ENCODE data around the gene OAT.

Gene OAT

DNA sequence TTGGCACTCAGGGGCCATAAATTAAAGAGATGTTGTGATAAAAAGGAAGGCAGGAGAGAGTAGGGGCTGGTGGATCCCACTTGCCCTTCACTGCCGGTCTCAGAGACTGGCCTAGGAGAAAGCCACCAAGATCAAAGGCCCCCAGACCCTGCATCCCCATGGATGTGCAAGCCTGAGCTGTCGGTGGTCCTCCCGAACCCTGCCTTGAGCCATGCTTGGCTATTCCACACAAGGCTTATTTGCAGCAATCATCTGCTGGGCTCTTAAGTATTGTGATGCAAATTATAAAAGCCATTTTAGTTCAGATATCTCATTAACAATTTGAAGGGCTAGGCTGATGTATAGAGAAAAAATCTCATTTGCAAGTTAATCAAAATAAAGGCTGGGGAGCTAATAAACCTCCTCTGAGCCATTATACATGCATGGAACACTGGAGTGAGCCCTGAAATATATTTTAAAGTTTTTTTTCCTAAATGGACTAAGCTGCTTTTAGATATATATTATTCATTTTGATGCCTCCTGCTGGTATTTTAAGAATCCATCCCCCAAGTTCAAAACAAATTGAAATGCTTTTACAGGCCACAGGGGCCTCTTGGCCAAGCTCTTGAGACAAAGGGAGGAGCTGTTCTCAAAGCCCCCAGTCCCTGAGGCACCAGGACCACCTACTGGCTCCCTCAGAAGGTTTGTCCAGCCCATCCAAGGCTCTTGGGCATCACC lies 28.1 kb downstream of the OAT start:
- no peaks in the 10 kb centered on the region for H3K36me3 ChIP-seq (ENCODE audit: insufficient read depth, low read depth, low read length)
- peaks cover 10% of the 10 kb centered on the region for H3K27me3 ChIP-seq (ENCODE audit: insufficient read depth, low read length)
- no peak overlapping the region for H3K9ac ChIP-seq (ENCODE audit: low read depth, low read length)
- no peak overlapping the region for H3K4me3 ChIP-seq (ENCODE audit: low read length)
- H3K9me3 ChIP-seq (ENCODE audit: insufficient read depth, low read depth, low read length), result no peaks in the 10 kb centered on the region
- no peaks in the 10 kb centered on the region; the same call in 1 of the 2 replicates for H3K4me1 ChIP-seq (ENCODE audit: insufficient read depth, low read length)
- H3K27ac ChIP-seq (ENCODE audit: low read length), result no peak overlapping the region

GRCh38 chr10:124389613-124390361 lies 28.9 kb downstream of the OAT start:
- no peak overlapping the region for H3K9ac ChIP-seq (ENCODE audit: low read depth, low read length)
- H3K36me3 ChIP-seq (ENCODE audit: insufficient read depth, low read depth, low read length), result no peaks in the 10 kb centered on the region
- H3K4me3 ChIP-seq (ENCODE audit: low read length), result no peak overlapping the region
- H3K27ac ChIP-seq (ENCODE audit: low read length), result no peak overlapping the region
- H3K9me3 ChIP-seq (ENCODE audit: insufficient read depth, low read depth, low read length), result no peaks in the 10 kb centered on the region
- no peaks in the 10 kb centered on the region; the same call in 1 of the 2 replicates for H3K4me1 ChIP-seq (ENCODE audit: insufficient read depth, low read length)
- peaks cover 10% of the 10 kb centered on the region for H3K27me3 ChIP-seq (ENCODE audit: insufficient read depth, low read length)

DNA sequence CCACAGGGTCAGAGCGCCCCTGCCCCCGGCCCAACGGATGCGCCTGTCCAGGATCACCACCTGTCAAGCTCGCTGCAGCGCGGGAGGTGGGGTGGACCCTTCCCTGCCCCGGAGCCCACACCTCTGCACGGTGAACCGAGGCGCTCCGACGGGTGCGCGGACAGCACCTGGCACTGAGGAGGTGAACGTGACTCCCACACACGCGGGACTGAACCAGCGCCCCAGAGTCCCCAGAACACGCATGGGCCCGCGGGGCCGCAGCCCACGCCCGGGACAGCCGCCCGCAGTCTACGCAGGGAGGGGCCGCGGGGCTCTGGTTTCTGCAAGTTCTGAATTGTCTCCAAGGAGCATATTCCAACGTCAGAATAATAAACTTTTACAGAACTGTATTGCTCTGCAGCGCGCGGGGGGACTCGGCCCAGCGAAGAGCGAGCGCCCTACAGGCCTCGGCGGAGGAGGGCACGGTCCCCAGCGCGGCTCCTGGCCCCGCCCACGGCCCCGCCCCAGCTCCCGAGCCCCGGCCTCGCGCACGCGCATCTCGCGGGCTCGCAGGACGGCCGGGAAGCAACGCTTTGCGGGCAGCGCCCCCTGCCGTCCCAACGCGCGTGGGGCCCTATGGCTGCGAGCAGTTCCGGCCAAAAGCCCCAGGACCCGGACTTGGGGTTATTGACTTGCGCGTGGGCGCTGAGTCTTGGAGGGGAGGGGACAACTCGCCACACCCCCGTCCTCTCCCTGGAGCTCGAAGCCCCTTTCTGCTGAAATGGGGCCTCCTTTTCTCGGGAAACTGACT lies 29.7 kb downstream of the OAT start:
- no peaks in the 10 kb centered on the region for H3K36me3 ChIP-seq (ENCODE audit: insufficient read depth, low read depth, low read length)
- no peaks in the 10 kb centered on the region; the same call in 1 of the 2 replicates for H3K4me1 ChIP-seq (ENCODE audit: insufficient read depth, low read length)
- H3K4me3 ChIP-seq (ENCODE audit: low read length), result peak overlapping the region; percentile 59; the same call in 1 of the 2 replicates
- H3K9ac ChIP-seq (ENCODE audit: low read depth, low read length), result no peak overlapping the region
- H3K27ac ChIP-seq (ENCODE audit: low read length), result no peak overlapping the region
- H3K27me3 ChIP-seq (ENCODE audit: insufficient read depth, low read length), result peaks cover 10% of the 10 kb centered on the region
- H3K9me3 ChIP-seq (ENCODE audit: insufficient read depth, low read depth, low read length), result no peaks in the 10 kb centered on the region

DNA sequence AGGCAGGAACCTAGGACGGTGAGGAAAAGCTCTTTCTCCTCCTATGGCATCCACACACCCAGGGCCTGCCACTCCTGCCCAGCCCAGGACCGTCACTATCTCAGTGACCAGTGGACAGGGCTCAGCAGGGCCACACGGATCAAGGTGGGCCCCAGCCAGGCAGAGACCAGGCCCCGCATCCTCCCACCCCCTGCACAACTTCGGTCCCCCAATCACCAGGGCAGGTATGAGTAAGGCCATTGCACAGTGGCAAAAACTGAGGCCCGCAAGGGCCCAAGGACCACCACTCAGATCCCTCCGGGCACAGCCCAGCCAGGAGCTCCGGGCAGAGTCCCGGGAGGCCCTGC lies 30.3 kb downstream of the OAT start:
- no peaks in the 10 kb centered on the region for H3K36me3 ChIP-seq (ENCODE audit: insufficient read depth, low read depth, low read length)
- H3K9ac ChIP-seq (ENCODE audit: low read depth, low read length), result no peak overlapping the region
- peaks cover 10% of the 10 kb centered on the region for H3K27me3 ChIP-seq (ENCODE audit: insufficient read depth, low read length)
- H3K27ac ChIP-seq (ENCODE audit: low read length), result no peak overlapping the region
- peak overlapping the region; percentile 59; the same call in 1 of the 2 replicates for H3K4me3 ChIP-seq (ENCODE audit: low read length)
- H3K9me3 ChIP-seq (ENCODE audit: insufficient read depth, low read depth, low read length), result no peaks in the 10 kb centered on the region
- H3K4me1 ChIP-seq (ENCODE audit: insufficient read depth, low read length), result no peaks in the 10 kb centered on the region; the same call in 1 of the 2 replicates

GRCh38 chr10:124387078-124387874 lies 31.4 kb downstream of the OAT start:
- Histone ChIP-seq H3K9ac (ENCODE audit: low read depth, low read length) (no peak overlapping the region), H3K36me3 (ENCODE audit: insufficient read depth, low read depth, low read length) (no peaks in the 10 kb centered on the region), H3K27me3 (ENCODE audit: insufficient read depth, low read length) (peaks cover 10% of the 10 kb centered on the region), H3K9me3 (ENCODE audit: insufficient read depth, low read depth, low read length) (no peaks in the 10 kb centered on the region), H3K4me3 (ENCODE audit: low read length) (no peak overlapping the region), H3K4me1 (ENCODE audit: insufficient read depth, low read length) (no peaks in the 10 kb centered on the region; the same call in 1 of the 2 replicates), H3K27ac (ENCODE audit: low read length) (no peak overlapping the region)

DNA sequence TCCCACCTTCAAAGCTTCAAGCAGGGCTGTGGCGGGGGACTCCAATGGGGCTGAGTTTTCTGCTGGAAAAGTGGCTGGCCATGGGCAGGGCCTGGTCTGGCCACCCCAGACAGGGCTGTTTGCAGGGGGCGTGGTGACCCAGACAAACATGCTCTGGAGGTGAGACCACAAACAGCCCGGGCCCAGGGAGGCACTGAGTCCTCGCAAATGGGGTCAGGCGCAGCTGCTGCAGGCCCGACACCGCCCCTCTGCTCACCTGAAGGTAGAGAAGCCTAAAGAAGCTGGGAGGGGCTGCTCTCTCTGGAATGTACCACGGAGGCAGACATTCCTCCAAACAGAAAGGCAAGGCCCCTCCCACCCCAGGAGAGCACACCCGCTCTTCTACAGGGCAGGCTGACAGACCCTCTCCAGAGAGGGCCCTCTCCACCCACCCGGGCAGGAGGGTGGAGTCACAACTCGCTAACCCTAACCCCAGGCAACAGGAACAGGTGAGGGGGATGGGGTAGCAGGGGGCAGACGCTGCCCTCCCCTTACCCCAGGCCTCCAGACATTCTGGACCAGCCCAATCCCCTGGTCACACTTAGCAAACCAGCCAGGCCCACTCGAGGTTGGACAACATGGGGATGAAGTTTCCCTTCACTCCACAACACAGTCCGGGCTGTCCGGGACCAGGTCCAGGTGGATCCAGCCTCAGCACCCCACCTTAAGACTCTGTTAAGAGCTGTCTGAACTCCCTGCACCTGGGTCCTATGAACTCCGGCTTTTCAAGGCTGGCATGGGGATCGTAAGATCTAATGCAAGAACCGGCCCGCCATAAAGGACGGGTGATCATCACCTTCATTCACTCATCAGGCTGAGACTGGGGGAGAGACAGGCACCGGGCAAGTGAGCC lies 32.3 kb downstream of the OAT start:
- Histone ChIP-seq H3K4me3 (ENCODE audit: low read length) (no peak overlapping the region), H3K36me3 (ENCODE audit: insufficient read depth, low read depth, low read length) (no peaks in the 10 kb centered on the region), H3K9ac (ENCODE audit: low read depth, low read length) (no peak overlapping the region), H3K4me1 (ENCODE audit: insufficient read depth, low read length) (no peaks in the 10 kb centered on the region; the same call in 1 of the 2 replicates), H3K27me3 (ENCODE audit: insufficient read depth, low read length) (peaks cover 10% of the 10 kb centered on the region), H3K9me3 (ENCODE audit: insufficient read depth, low read depth, low read length) (no peaks in the 10 kb centered on the region), H3K27ac (ENCODE audit: low read length) (no peak overlapping the region)

DNA sequence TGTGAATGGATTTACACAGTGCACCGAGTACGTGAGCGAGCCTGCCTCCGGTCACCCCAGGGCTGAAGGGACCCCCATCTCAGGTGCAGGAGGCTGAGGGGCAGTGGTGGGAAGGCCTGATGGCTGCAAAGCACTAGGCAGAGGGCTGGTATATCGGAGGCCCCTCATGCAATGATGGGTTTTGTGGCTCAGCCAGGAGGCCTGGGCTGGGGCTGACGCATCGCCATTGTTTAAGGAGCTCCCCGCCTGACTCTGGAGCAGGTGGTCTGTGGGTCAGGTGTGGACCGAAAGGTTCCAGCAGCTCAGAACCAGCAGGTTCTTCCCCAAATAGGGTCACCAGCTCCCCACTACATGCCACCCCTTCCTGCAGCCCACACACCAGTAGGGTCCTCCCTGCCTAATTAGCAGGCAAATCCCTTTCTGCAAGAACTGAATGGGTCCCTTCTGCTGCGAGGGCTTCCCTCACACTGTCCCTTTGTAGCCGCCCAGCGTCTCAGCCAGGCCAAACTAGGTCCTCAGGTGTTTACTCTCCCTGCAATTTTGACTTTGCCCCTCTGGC lies 33.0 kb downstream of the OAT start:
- Histone ChIP-seq H3K27me3 (ENCODE audit: insufficient read depth, low read length) (peaks cover 13% of the 10 kb centered on the region), H3K9ac (ENCODE audit: low read depth, low read length) (no peak overlapping the region), H3K4me1 (ENCODE audit: insufficient read depth, low read length) (no peaks in the 10 kb centered on the region; the same call in 1 of the 2 replicates), H3K4me3 (ENCODE audit: low read length) (no peak overlapping the region), H3K36me3 (ENCODE audit: insufficient read depth, low read depth, low read length) (no peaks in the 10 kb centered on the region), H3K27ac (ENCODE audit: low read length) (no peak overlapping the region), H3K9me3 (ENCODE audit: insufficient read depth, low read depth, low read length) (no peaks in the 10 kb centered on the region)

- Histone ChIP-seq H3K4me3 (ENCODE audit: low read length) (no peak overlapping the region), H3K27me3 (ENCODE audit: insufficient read depth, low read length) (peaks cover 17% of the 10 kb centered on the region), H3K4me1 (ENCODE audit: insufficient read depth, low read length) (no peaks in the 10 kb centered on the region; the same call in 1 of the 2 replicates), H3K9me3 (ENCODE audit: insufficient read depth, low read depth, low read length) (no peaks in the 10 kb centered on the region), H3K36me3 (ENCODE audit: insufficient read depth, low read depth, low read length) (no peaks in the 10 kb centered on the region), H3K9ac (ENCODE audit: low read depth, low read length) (no peak overlapping the region), H3K27ac (ENCODE audit: low read length) (no peak overlapping the region)
Observed at GRCh38 chr10:124384591-124385190, 34.0 kb downstream of the OAT start.

GRCh38 chr10:124384172-124384571 lies 34.6 kb downstream of the OAT start:
- H3K9ac ChIP-seq (ENCODE audit: low read depth, low read length), result no peak overlapping the region
- no peak overlapping the region for H3K27ac ChIP-seq (ENCODE audit: low read length)
- no peaks in the 10 kb centered on the region; the same call in 1 of the 2 replicates for H3K4me1 ChIP-seq (ENCODE audit: insufficient read depth, low read length)
- no peaks in the 10 kb centered on the region for H3K9me3 ChIP-seq (ENCODE audit: insufficient read depth, low read depth, low read length)
- no peak overlapping the region for H3K4me3 ChIP-seq (ENCODE audit: low read length)
- H3K27me3 ChIP-seq (ENCODE audit: insufficient read depth, low read length), result peaks cover 17% of the 10 kb centered on the region
- no peaks in the 10 kb centered on the region for H3K36me3 ChIP-seq (ENCODE audit: insufficient read depth, low read depth, low read length)

DNA sequence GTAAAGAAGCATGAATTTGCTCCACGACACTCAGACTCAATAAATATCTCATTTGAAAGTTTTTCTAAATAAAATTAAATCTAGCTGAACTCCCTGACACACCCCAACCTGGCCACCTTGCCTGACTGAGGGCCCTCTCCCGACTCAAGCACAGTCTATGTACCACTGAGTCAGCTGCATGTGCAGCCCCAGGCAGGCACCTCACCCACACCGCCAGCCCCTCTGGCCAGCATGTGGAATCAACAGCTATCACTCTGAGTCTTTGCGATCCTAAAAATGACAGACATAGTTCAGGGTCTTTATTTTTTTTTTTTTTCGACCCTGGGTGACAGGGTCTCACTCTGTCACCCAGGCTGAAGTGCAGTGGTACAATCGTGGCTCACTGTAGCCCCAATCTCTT lies 35.2 kb downstream of the OAT start:
- Histone ChIP-seq H3K9ac (ENCODE audit: low read depth, low read length) (no peak overlapping the region), H3K9me3 (ENCODE audit: insufficient read depth, low read depth, low read length) (no peaks in the 10 kb centered on the region), H3K36me3 (ENCODE audit: insufficient read depth, low read depth, low read length) (no peaks in the 10 kb centered on the region), H3K4me1 (ENCODE audit: insufficient read depth, low read length) (no peaks in the 10 kb centered on the region; the same call in 1 of the 2 replicates), H3K27ac (ENCODE audit: low read length) (no peak overlapping the region), H3K4me3 (ENCODE audit: low read length) (no peak overlapping the region), H3K27me3 (ENCODE audit: insufficient read depth, low read length) (peaks cover 12% of the 10 kb centered on the region)
